HepG2 (cell line): ENCODE measurements around the gene OGFOD3. TPM values are rescaled to one million over a fixed set of nuclear protein-coding genes. Genes with fewer than 3 reads are reported as not detected.
A peak's percentile ranks its signal among the peaks of the same experiment; 100 is the strongest.

Experiments used
- CREM ChIP-seq, 2 experiments: sonication (generic) in 1 of 2; formaldehyde crosslinking in 1 of 2; IDR thresholded peaks; 2 replicates each; pipeline versions ENCODE4 v1.4.0 to v1.6.1; 2016 to 2020; ENCODE audit warnings: antibody characterized with exemption in 1 of 2, mild to moderate bottlenecking in 1 of 2, missing genetic modification reagents in 1 of 2
- DRAP1 ChIP-seq: IDR thresholded peaks from 2 replicates; pipeline ENCODE4 v1.6.1; 2016; ENCODE audit warnings: missing genetic modification reagents, missing compliant biosample characterization
- GFI1 ChIP-seq: sonication (generic); formaldehyde crosslinking; IDR thresholded peaks from 2 replicates; pipeline ENCODE4 v1.5.0; 2020; ENCODE audit warnings: missing genetic modification reagents, mild to moderate bottlenecking, borderline replicate concordance
- HOXA9 ChIP-seq: sonication (generic); formaldehyde crosslinking; IDR thresholded peaks from 2 replicates; pipeline ENCODE4 v1.8.1; 2022; ENCODE audit warnings: missing genetic modification reagents, mild to moderate bottlenecking, moderate library complexity, borderline replicate concordance
- KLF9 ChIP-seq: IDR thresholded peaks from 2 replicates; pipeline ENCODE4 v1.6.1; 2016; ENCODE audit warnings: low read depth
- KMT2B ChIP-seq: IDR thresholded peaks from 2 replicates; pipeline ENCODE4 v1.6.1; 2016; ENCODE audit warnings: missing genetic modification reagents, missing compliant biosample characterization
- MAZ ChIP-seq, 2 experiments: sonication (generic) in 1 of 2; formaldehyde crosslinking in 1 of 2; IDR thresholded peaks; 2 replicates each; pipeline versions ENCODE4 v1.5.0 to v1.6.1; 2012 to 2020; ENCODE audit warnings: low read depth in 2 of 2, mild to moderate bottlenecking in 2 of 2, borderline replicate concordance in 1 of 2, improper control_type of control experiment in 1 of 2, low read length in 1 of 2, missing genetic modification reagents in 1 of 2, moderate library complexity in 1 of 2
- TAF15 ChIP-seq: fragments of 200-400 bp; formaldehyde crosslinking; IDR thresholded peaks from one replicate; pipeline ENCODE4 v1.6.1; 2018; ENCODE audit warnings: mild to moderate bottlenecking, low read depth, low read length; ENCODE audit not compliant: poor library complexity, severe bottlenecking
- TFE3 ChIP-seq: IDR thresholded peaks from 2 replicates; pipeline ENCODE4 v1.6.1; 2016
- ZBTB43 ChIP-seq: sonication (generic); formaldehyde crosslinking; conservative IDR thresholded peaks from 2 replicates; pipeline ENCODE4 v1.4.0; 2020; ENCODE audit warnings: missing genetic modification reagents
- ZNF121 ChIP-seq: sonication (generic); formaldehyde crosslinking; IDR thresholded peaks from 2 replicates; pipeline ENCODE4 v1.5.0; 2020; ENCODE audit warnings: mild to moderate bottlenecking, missing genetic modification reagents
- ZNF225 ChIP-seq: sonication (generic); formaldehyde crosslinking; IDR thresholded peaks from 2 replicates; pipeline ENCODE4 v1.4.0; 2020; ENCODE audit warnings: mild to moderate bottlenecking, missing genetic modification reagents
- ZNF264 ChIP-seq: sonication (generic); formaldehyde crosslinking; IDR thresholded peaks from 2 replicates; pipeline ENCODE4 v1.4.0; 2020; ENCODE audit warnings: missing genetic modification reagents
- ZNF441 ChIP-seq: sonication (generic); formaldehyde crosslinking; IDR thresholded peaks from 2 replicates; pipeline ENCODE4 v1.7.0; 2021; ENCODE audit warnings: missing genetic modification reagents, borderline replicate concordance
- ZNF550 ChIP-seq: sonication (generic); formaldehyde crosslinking; IDR thresholded peaks from 2 replicates; pipeline ENCODE4 v1.4.0; 2020; ENCODE audit warnings: mild to moderate bottlenecking, missing genetic modification reagents, borderline replicate concordance
- ZNF570 ChIP-seq: sonication (generic); formaldehyde crosslinking; IDR thresholded peaks from 2 replicates; pipeline ENCODE4 v1.4.0; 2020; ENCODE audit warnings: mild to moderate bottlenecking, missing genetic modification reagents, borderline replicate concordance
- ZNF746 ChIP-seq: sonication (generic); formaldehyde crosslinking; IDR thresholded peaks from 2 replicates; pipeline ENCODE4 v1.8.0; 2022; ENCODE audit warnings: mild to moderate bottlenecking, missing genetic modification reagents
- ZNF816 ChIP-seq: sonication (generic); formaldehyde crosslinking; IDR thresholded peaks from 2 replicates; pipeline ENCODE4 v1.8.0; 2022; ENCODE audit warnings: missing genetic modification reagents, mild to moderate bottlenecking, borderline replicate concordance
- ZNF883 ChIP-seq: sonication (generic); formaldehyde crosslinking; IDR thresholded peaks from 2 replicates; pipeline ENCODE4 v1.5.1; 2020; ENCODE audit warnings: mild to moderate bottlenecking, missing genetic modification reagents; ENCODE audit errors: not compliant biosample characterization
- ZZZ3 ChIP-seq: sonication (generic); formaldehyde crosslinking; IDR thresholded peaks from 2 replicates; pipeline ENCODE4 v1.4.0; 2020; ENCODE audit warnings: missing genetic modification reagents, mild to moderate bottlenecking, borderline replicate concordance
- polyA plus RNA-seq, 8 experiments: library from polyadenylated mRNA; depleted of rRNA in 3 of 8; stranded (reverse) in 7 of 8; unstranded in 1 of 8; fragments of >200 nt; fragmentation: Illumina TruSeq in 4 of 8; extraction: Trizol in 4 of 8; gene quantifications; 2 replicates each; pipeline versions ENCODE4 v1.2.1 to v1.2.3, GENCODE V29; 2011 to 2016; ENCODE audit warnings: low read depth in 4 of 8, missing spikeins in 1 of 8, mixed read lengths in 1 of 8; ENCODE audit not compliant: insufficient read depth in 1 of 8
- total RNA-seq, 5 experiments: library from RNA; depleted of rRNA; stranded (reverse); fragments of >200 nt; fragmentation: Illumina TruSeq; extraction: Trizol; gene quantifications; 2 replicates each; pipeline ENCODE4 v1.2.3, GENCODE V29; 2016; ENCODE audit warnings: low read depth in 1 of 5
- TF ChIP-seq, protein P1 (sequence below): sonication (generic); formaldehyde crosslinking; IDR thresholded peaks from 2 replicates; pipeline ENCODE4 v1.4.0; 2020; ENCODE audit warnings: missing genetic modification reagents, borderline replicate concordance

OGFOD3 gene
- total and polyA plus RNA-seq, 2 of the 13 experiments (the other 11 are each of a cell fraction or from before 2014, with no cell fraction given), result 40.0 to 42.1 TPM

- TF ChIP-seq MAZ (IDR thresholded peaks at IDR 0.05; ENCODE audit: borderline replicate concordance, low read depth, low read length), result no peak
- no peak for TF ChIP-seq MAZ (CRISPR knock-in tag; IDR thresholded peaks at IDR 0.05; ENCODE audit: low read depth)
- peak; percentile 11; the same call in 1 of the 2 replicates for TF ChIP-seq ZNF225 (CRISPR knock-in tag)
- 0 out of 2 replicates have a peak, but pooled peaks have one; percentile 23 for TF ChIP-seq KMT2B
- TF ChIP-seq ZNF264 (CRISPR knock-in tag), result no peak
- TF ChIP-seq GFI1 (CRISPR knock-in tag), result no peak
- no peak for TF ChIP-seq ZZZ3
- no peak for TF ChIP-seq KLF9 (CRISPR knock-in tag)
- no peak for TF ChIP-seq ZNF550
- TF ChIP-seq, protein P1, sequence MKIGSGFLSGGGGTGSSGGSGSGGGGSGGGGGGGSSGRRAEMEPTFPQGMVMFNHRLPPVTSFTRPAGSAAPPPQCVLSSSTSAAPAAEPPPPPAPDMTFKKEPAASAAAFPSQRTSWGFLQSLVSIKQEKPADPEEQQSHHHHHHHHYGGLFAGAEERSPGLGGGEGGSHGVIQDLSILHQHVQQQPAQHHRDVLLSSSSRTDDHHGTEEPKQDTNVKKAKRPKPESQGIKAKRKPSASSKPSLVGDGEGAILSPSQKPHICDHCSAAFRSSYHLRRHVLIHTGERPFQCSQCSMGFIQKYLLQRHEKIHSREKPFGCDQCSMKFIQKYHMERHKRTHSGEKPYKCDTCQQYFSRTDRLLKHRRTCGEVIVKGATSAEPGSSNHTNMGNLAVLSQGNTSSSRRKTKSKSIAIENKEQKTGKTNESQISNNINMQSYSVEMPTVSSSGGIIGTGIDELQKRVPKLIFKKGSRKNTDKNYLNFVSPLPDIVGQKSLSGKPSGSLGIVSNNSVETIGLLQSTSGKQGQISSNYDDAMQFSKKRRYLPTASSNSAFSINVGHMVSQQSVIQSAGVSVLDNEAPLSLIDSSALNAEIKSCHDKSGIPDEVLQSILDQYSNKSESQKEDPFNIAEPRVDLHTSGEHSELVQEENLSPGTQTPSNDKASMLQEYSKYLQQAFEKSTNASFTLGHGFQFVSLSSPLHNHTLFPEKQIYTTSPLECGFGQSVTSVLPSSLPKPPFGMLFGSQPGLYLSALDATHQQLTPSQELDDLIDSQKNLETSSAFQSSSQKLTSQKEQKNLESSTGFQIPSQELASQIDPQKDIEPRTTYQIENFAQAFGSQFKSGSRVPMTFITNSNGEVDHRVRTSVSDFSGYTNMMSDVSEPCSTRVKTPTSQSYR, result no peak
- TF ChIP-seq TFE3, result peak; percentile 43
- TF ChIP-seq ZNF883 (CRISPR knock-in tag), result no peak
- TF ChIP-seq CREM (IDR thresholded peaks at IDR 0.05), result no peak
- TF ChIP-seq CREM (CRISPR knock-in tag; IDR thresholded peaks at IDR 0.05), result no peak
- TF ChIP-seq HOXA9 (CRISPR knock-in tag), result no peak
- TF ChIP-seq ZBTB43, result no peak
- TF ChIP-seq ZNF746 (CRISPR knock-in tag), result no peak
- no peak for TF ChIP-seq ZNF816 (CRISPR knock-in tag)
- TF ChIP-seq ZNF441 (CRISPR knock-in tag), result no peak
- TF ChIP-seq ZNF121, result no peak
- no peak for TF ChIP-seq ZNF570
- TF ChIP-seq TAF15, result no peak
- TF ChIP-seq DRAP1 (CRISPR knock-in tag), result peak; percentile 20; the same call in 1 of the 2 replicates
Measured at GRCh38 chr17:82384730-82385481, 33.5 kb downstream of the OGFOD3 start (continued).
